Body of pancreas (tissue), 4 donors: ENCODE results near the gene MBD3L4. TPM values are rescaled to one million over a fixed set of nuclear protein-coding genes. Genes with fewer than 3 reads are reported as not detected.
A peak's percentile ranks its signal among the peaks of the same experiment; 100 is the strongest.

Experiments used
- ATAC-seq: fragments of 150-250 bp; one replicate; pipeline ENCODE4 v1.9.1; 2016
- DNase-seq, 4 donors: peaks; one replicate each; pipeline ENCODE4 v3.0.0-alpha.2; 2019
- H3K27ac ChIP-seq, 4 donors: fragments of 200-600 bp; sonication (generic); 1 replicate in 3 of 4; 2 replicates in 1 of 4; pipeline versions ENCODE4 v1.5.1 to v1.6.1; 2016 to 2019; ENCODE audit warnings: mild to moderate bottlenecking in 1 of 4, mixed read lengths in 1 of 4, moderate library complexity in 1 of 4
- H3K27me3 ChIP-seq, 2 donors: fragments of 200-600 bp; sonication (generic); one replicate each; pipeline ENCODE4 v1.6.0; 2016; ENCODE audit warnings: mild to moderate bottlenecking in 1 of 2
- H3K36me3 ChIP-seq, 2 donors: fragments of 200-600 bp; sonication (generic); replicated peaks in 1 of 2; 2 replicates each; pipeline ENCODE4 v1.5.1; 2016; ENCODE audit warnings: low read depth in 2 of 2; ENCODE audit not compliant: insufficient read depth in 1 of 2
- H3K4me1 ChIP-seq: fragments of 200-600 bp; sonication (generic); one replicate; pipeline ENCODE4 v1.6.0; 2016
- H3K4me3 ChIP-seq, 2 donors: fragments of 200-600 bp; sonication (generic); 1 replicate in 1 of 2; 2 replicates in 1 of 2; pipeline ENCODE4 v1.5.1; 2016 to 2019
- H3K9me3 ChIP-seq, 3 donors: fragments of 200-600 bp; sonication (generic); 1 replicate in 2 of 3; 2 replicates in 1 of 3; pipeline ENCODE4 v1.5.1; 2016
- CTCF ChIP-seq, 7 experiments: fragments of 450-650 bp in 4 of 7; fragments of 200-600 bp in 3 of 7; sonication (generic) in 3 of 7; IDR thresholded peaks; one replicate each; pipeline ENCODE4 v1.5.1; 2016 to 2019; ENCODE audit warnings: antibody characterized with exemption in 7 of 7
- POLR2A ChIP-seq, 3 donors: fragments of 450-650 bp; IDR thresholded peaks; one replicate each; pipeline ENCODE4 v1.6.1; 2016; ENCODE audit warnings: antibody characterized with exemption in 3 of 3, mild to moderate bottlenecking in 2 of 3
- WGBS, 2 donors: methylation state at CpG; one replicate each; pipeline ENCODE4 v1.1.5; 2017; 5-methylcytosine and 5-hydroxymethylcytosine counted together
- intact Hi-C: fragments of 100-400 bp; cut with DNase I; formaldehyde crosslinking; loops from one replicate; pipeline ENCODE4 v1.15.1; 2023
- total RNA-seq, 2 donors: library from RNA; depleted of rRNA; stranded (reverse); fragments of >200 nt; gene quantifications; one replicate each; pipeline ENCODE4 v1.1.0, GENCODE V29; 2016

The MBD3L4 gene
- total RNA-seq, 2 donors from 2014 or later = not detected

DNA sequence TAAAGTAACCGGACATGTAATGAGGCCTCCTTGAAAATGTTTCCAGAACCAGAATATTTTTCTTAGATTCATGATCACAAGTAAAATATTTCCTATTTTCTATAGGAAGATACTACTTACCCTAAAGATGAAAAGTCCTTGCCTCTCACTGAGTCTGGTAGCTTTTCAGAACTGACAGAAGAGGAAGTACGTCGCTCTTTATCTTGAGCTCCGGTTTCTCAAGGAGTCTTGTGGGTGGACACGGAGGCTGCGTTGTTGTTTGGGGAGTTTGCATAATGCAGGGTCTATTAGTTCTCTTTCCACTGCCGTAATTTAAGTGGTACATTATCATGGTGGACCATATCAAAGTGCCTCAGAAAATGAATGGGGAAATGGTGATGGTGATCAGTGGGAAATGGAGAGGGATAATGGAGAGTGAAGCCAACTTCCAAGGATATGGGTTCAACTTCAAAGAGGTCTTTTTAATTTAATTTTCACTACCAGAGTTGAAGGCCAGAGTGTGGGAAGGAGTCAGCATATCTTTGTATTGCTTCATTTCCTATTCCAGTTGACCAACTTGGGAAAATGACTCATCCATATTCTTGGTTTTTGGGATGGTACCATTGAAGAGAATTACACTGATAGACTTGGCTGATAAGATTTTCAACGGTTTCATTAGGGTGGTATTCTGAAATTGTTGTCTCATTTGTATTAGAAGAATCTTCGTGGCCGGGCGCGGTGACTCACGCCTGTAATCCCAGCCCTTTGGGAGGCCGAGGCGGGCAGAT is 42.1 kb downstream of the MBD3L4 start:
- Histone ChIP-seq H3K9me3 (no peaks in the 10 kb centered on the region), H3K36me3 (no peaks in the 10 kb centered on the region), H3K27ac (no peak overlapping the region), H3K4me1 (no peaks in the 10 kb centered on the region), H3K27me3 (no peaks in the 10 kb centered on the region), H3K4me3 (no peak overlapping the region)
- intact Hi-C loops = no loop called here
- no peak for TF ChIP-seq CTCF (IDR thresholded peaks at IDR 0.05)
- no peak for TF ChIP-seq POLR2A (IDR thresholded peaks at IDR 0.05)
- WGBS, 2 donors = 73 to 79% methylated on average over 15 of the region's 15 CpGs
- DNase-seq (peak in 1 of 4 donors; percentile 15), ATAC-seq (no peak)

GRCh38 chr19:6996810-6997209 is 43.2 kb downstream of the MBD3L4 start:
- ATAC-seq (no peak), DNase-seq (no peak)
- TF ChIP-seq POLR2A (IDR thresholded peaks at IDR 0.05) (no peak), CTCF (IDR thresholded peaks at IDR 0.05) (no peak)
- Histone ChIP-seq H3K27ac (no peak overlapping the region), H3K27me3 (no peaks in the 10 kb centered on the region), H3K9me3 (no peaks in the 10 kb centered on the region), H3K4me3 (no peak overlapping the region), H3K36me3 (no peaks in the 10 kb centered on the region), H3K4me1 (no peaks in the 10 kb centered on the region)
- intact Hi-C loops = no loop called here
- 41 to 49% methylated on average over 4 of the region's 4 CpGs for WGBS, 2 donors

DNA sequence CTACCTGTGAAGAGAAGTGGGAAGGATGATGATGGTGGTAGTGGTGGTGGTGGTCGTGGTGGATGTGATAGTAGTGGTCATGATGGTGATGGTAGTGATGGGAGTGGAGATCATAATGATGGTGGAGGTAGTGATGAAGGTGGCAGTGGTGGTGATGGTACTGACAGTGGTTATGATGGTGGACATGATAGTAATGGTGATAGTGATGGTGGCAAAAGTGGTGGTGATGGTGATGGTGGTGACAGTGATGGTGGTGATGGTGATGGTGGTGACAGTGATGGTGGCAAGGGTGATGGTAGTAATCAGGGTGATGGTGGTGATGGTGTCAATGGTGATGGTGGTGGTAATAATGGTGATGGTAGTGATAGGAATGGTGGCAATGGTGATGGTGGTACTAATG is 44.9 kb downstream of the MBD3L4 start:
- TF ChIP-seq CTCF (IDR thresholded peaks at IDR 0.05) (no peak), POLR2A (IDR thresholded peaks at IDR 0.05) (no peak)
- Histone ChIP-seq H3K27ac (no peak overlapping the region), H3K9me3 (no peaks in the 10 kb centered on the region), H3K4me1 (no peaks in the 10 kb centered on the region), H3K27me3 (no peaks in the 10 kb centered on the region), H3K4me3 (no peak overlapping the region), H3K36me3 (no peaks in the 10 kb centered on the region)
- intact Hi-C loops = no loop called here
- 35 to 38% methylated on average over 1 of the region's 1 CpG for WGBS, 2 donors
- DNase-seq (no peak), ATAC-seq (no peak)

GRCh38 chr19:6988257-6988656 is 51.7 kb downstream of the MBD3L4 start:
- ATAC-seq (no peak), DNase-seq (no peak)
- H3K27ac ChIP-seq = no peak overlapping the region
- H3K4me3 ChIP-seq = no peak overlapping the region
- WGBS, 2 donors = 22 to 43% methylated on average over 3 of the region's 3 CpGs
- H3K36me3 ChIP-seq = no peaks in the 10 kb centered on the region
- intact Hi-C loops = no loop called here
- no peaks in the 10 kb centered on the region for H3K27me3 ChIP-seq
- TF ChIP-seq CTCF (IDR thresholded peaks at IDR 0.05) (no peak), POLR2A (IDR thresholded peaks at IDR 0.05) (no peak)
- H3K4me1 ChIP-seq = no peaks in the 10 kb centered on the region
- H3K9me3 ChIP-seq = peaks cover 0 to 8% (median 0%) of the 10 kb centered on the region in 3 donors

DNA sequence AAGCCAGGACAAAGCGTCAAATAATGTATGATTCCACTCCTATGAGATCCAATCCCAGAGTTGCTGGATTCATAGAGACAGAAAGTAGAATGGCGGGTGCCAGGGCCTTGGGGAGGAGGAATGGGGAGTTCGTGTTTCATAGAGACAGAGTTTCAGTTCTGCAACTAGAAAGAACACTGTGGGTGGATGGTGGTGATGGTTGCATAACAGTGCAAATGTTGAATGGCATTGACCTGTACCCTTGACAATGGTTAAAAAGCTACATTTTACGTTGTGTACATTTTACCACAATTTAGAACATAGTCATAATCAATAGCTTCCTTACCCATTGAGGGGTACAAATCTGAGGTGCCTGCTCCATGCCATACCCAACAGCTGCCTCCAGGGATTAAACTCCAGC is 52.1 kb downstream of the MBD3L4 start:
- Histone ChIP-seq H3K27ac (no peak overlapping the region), H3K4me1 (no peaks in the 10 kb centered on the region), H3K36me3 (no peaks in the 10 kb centered on the region), H3K9me3 (peaks cover 0 to 8% (median 0%) of the 10 kb centered on the region in 3 donors), H3K27me3 (no peaks in the 10 kb centered on the region), H3K4me3 (no peak overlapping the region)
- 39 to 40% methylated on average over 4 of the region's 4 CpGs for WGBS, 2 donors
- DNase-seq = peak in 1 of 4 donors; percentile 15
- intact Hi-C loops = no loop called here
- TF ChIP-seq CTCF (IDR thresholded peaks at IDR 0.05) (no peak), POLR2A (IDR thresholded peaks at IDR 0.05) (no peak)
- ATAC-seq = no peak
